NCI-H82 treated with DMSO at 0.1 percent for 48 hours (cell line): ENCODE results near the gene RS1.

Experiments used
- DNase-seq: peaks from one replicate; lab custom pipeline; 2025; ENCODE audit not compliant: unreplicated experiment; lab: John Stamatoyannopoulos, UW

Gene RS1

GRCh38 chrX:18613930-18614639 is 57.8 kb downstream of the RS1 start:
- DNase-seq, result no peak

DNA sequence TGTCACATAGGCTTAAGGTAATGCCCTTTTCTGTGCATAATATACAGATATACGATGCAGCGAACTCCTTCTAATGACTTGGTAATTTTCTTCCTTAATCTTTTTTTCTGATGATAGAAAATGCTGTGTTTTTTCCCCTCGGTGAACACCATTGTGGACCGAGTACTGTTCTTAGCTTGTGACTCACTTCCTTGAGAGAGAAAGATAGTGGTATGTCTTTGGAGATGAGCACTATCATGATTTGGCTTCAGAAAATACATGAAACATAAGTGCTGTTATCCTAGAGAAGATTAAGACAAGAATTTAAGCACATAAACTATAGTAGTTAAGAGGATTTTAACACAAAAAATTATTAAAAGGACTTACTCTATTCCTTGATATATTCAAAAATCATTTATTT is 63.9 kb downstream of the RS1 start:
- DNase-seq, result no peak

- no peak for DNase-seq
Observed at GRCh38 chrX:18598413-18598812, 73.5 kb downstream of the RS1 start.

DNA sequence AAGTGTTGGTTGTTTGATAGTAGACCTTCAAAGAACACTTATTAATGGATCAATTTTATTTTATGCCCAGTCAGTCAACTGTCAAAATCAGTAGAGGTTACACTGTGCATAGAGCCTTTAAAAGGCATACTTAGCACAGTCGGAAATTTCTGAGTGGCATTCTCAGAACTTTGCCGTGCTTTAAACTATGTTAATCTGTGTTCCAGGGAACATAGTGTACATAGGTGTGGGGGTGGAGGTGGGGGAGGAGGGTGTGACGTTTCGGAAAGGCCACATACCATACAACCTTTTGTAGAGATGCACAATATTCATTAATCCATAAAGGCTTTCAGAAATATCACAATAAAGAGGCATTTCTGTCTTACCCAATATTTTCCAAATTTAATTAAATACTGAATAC is 75.8 kb downstream of the RS1 start:
- DNase-seq, result no peak

GRCh38 chrX:18594079-18594478 is 77.8 kb downstream of the RS1 start:
- DNase-seq, result no peak

GRCh38 chrX:18591834-18592233 is 80.1 kb downstream of the RS1 start:
- no peak for DNase-seq
